HepG2 (cell line): Measurements from ENCODE around the gene NCOA5. TPM values are rescaled to one million over a fixed set of nuclear protein-coding genes. Genes with fewer than 3 reads are reported as not detected.

Experiments used
- ATAC-seq: fragments of 200-7000 bp; cut with Tn5 transposase; 3 replicates; pipeline ENCODE4 v1.9.1; 2020; ENCODE audit warnings: mild to moderate bottlenecking, moderate library complexity
- BruUV-seq: library from RNA; stranded (reverse); fragments of 400-500 nt; replicated peaks from 2 replicates; lab custom pipeline; 2021; lab: Mats Ljungman, UMichigan
- CTCF ChIA-PET: fragments of 300-600 bp; formaldehyde crosslinking; extraction: SDS; loops from one replicate; lab custom pipeline; 2021; ENCODE audit warnings: low total read pairs, inconsistent platforms, low intra/inter-chr PET ratio; lab: Yijun Ruan, JAX
- POLR2A ChIA-PET: fragments of 350-600 bp; sonication (Branson Sonifier 250); formaldehyde crosslinking; loops from one replicate; lab custom pipeline; 2020; ENCODE audit warnings: antibody characterized with exemption, inconsistent platforms; lab: Yijun Ruan, JAX
- DNase-seq: peaks from one replicate; pipeline ENCODE4 v3.0.0-alpha.2; 2015; ENCODE audit warnings: low spot score
- FAIRE-seq: peaks from 3 replicates; lab custom pipeline; 2011; peaks lifted over from hg19 to GRCh38; lab: Jason Lieb, UNC
- H2AFZ ChIP-seq: one replicate; pipeline ENCODE4 v1.6.1; 2011; ENCODE audit warnings: low read length, inconsistent platforms
- H3K27ac ChIP-seq: fragments of 300-600 bp; 3 replicates; pipeline ENCODE4 v1.8.0; 2011; ENCODE audit warnings: mixed run types, mild to moderate bottlenecking, mixed read lengths, low read length, inconsistent platforms; ENCODE audit not compliant: insufficient read depth; ENCODE audit errors: extremely low read length
- H3K27me3 ChIP-seq, 2 experiments: fragments of 200-600 bp in 1 of 2; 2 replicates in 1 of 2; 3 replicates in 1 of 2; pipeline versions ENCODE4 v1.6.0 to v1.8.0; 2011; ENCODE audit warnings: low read length in 2 of 2, mild to moderate bottlenecking in 2 of 2, moderate library complexity in 2 of 2, inconsistent platforms in 1 of 2; ENCODE audit not compliant: insufficient read depth in 2 of 2, control insufficient read depth in 1 of 2
- H3K36me3 ChIP-seq, 2 experiments: fragments of 200-600 bp in 1 of 2; replicated peaks in 1 of 2; 2 replicates in 1 of 2; 3 replicates in 1 of 2; pipeline versions ENCODE4 v1.5.1 to v1.8.0; 2011; ENCODE audit warnings: low read length in 2 of 2, inconsistent platforms in 1 of 2; ENCODE audit not compliant: insufficient read depth in 2 of 2, control insufficient read depth in 1 of 2
- H3K4me1 ChIP-seq: 2 replicates; pipeline ENCODE4 v1.5.1; 2012; ENCODE audit warnings: low read length, inconsistent platforms; ENCODE audit not compliant: insufficient read depth
- H3K4me2 ChIP-seq: 2 replicates; pipeline ENCODE4 v1.6.0; 2011; ENCODE audit warnings: low read depth, low read length, inconsistent platforms
- H3K4me3 ChIP-seq, 3 experiments: fragments of 200-600 bp in 1 of 3; sonication (generic), shearing (Covaris generic) in 1 of 3; replicated peaks in 1 of 3; 2 replicates each; pipeline ENCODE4 v1.5.1; 2011 to 2016; ENCODE audit warnings: low read length in 3 of 3, inconsistent platforms in 2 of 3, low read depth in 2 of 3, mild to moderate bottlenecking in 2 of 3, control low read depth in 1 of 3, mixed read lengths in 1 of 3; ENCODE audit not compliant: insufficient read depth in 1 of 3
- H3K79me2 ChIP-seq: one replicate; pipeline ENCODE4 v1.6.1; 2011; ENCODE audit warnings: low read length, inconsistent platforms; ENCODE audit not compliant: insufficient read depth
- H3K9ac ChIP-seq: 2 replicates; pipeline ENCODE4 v1.6.0; 2011; ENCODE audit warnings: mild to moderate bottlenecking, low read depth, low read length, inconsistent platforms; ENCODE audit not compliant: insufficient read depth
- H3K9me3 ChIP-seq: 2 replicates; pipeline ENCODE4 v1.5.1; 2012; ENCODE audit warnings: mild to moderate bottlenecking, low read length
- H4K20me1 ChIP-seq: 2 replicates; pipeline ENCODE4 v1.6.0; 2011; ENCODE audit warnings: inconsistent platforms, mild to moderate bottlenecking, low read length, moderate library complexity; ENCODE audit not compliant: insufficient read depth
- KDM4B ChIP-seq: sonication (generic); formaldehyde crosslinking; IDR thresholded peaks from 2 replicates; pipeline ENCODE4 v1.4.0; 2020; ENCODE audit warnings: missing genetic modification reagents
- SIN3B ChIP-seq: fragments of 150-350 bp; IDR thresholded peaks from 2 replicates; pipeline ENCODE4 v1.6.1; 2014; ENCODE audit warnings: low read length
- SRSF4 ChIP-seq: fragments of 200-400 bp; formaldehyde crosslinking; IDR thresholded peaks from one replicate; pipeline ENCODE4 v1.6.1; 2018; ENCODE audit warnings: mild to moderate bottlenecking, low read depth, low read length, moderate library complexity; ENCODE audit not compliant: poor library complexity, severe bottlenecking
- YY1 ChIP-seq: IDR thresholded peaks from 2 replicates; pipeline ENCODE4 v1.6.1; 2011; ENCODE audit warnings: low read length, low read depth, moderate library complexity, mild to moderate bottlenecking; ENCODE audit not compliant: insufficient read depth, insufficient replicate concordance
- ZNF180 ChIP-seq: sonication (generic); formaldehyde crosslinking; IDR thresholded peaks from 2 replicates; pipeline ENCODE4 v1.4.0; 2020; ENCODE audit warnings: low read depth, missing genetic modification reagents, borderline replicate concordance
- ZNF468 ChIP-seq: sonication (generic); formaldehyde crosslinking; IDR thresholded peaks from 2 replicates; pipeline ENCODE4 v1.8.0; 2022; ENCODE audit warnings: mild to moderate bottlenecking, moderate library complexity, missing genetic modification reagents
- ZNF484 ChIP-seq: sonication (generic); formaldehyde crosslinking; IDR thresholded peaks from 2 replicates; pipeline ENCODE4 v1.5.1; 2020; ENCODE audit warnings: mild to moderate bottlenecking, low read depth, missing genetic modification reagents, borderline replicate concordance
- ZNF570 ChIP-seq: sonication (generic); formaldehyde crosslinking; IDR thresholded peaks from 2 replicates; pipeline ENCODE4 v1.4.0; 2020; ENCODE audit warnings: mild to moderate bottlenecking, missing genetic modification reagents, borderline replicate concordance
- ZNF589 ChIP-seq: sonication (generic); formaldehyde crosslinking; conservative IDR thresholded peaks from 2 replicates; pipeline ENCODE4 v1.8.0; 2022; ENCODE audit warnings: mild to moderate bottlenecking, moderate library complexity, missing genetic modification reagents
- ZNF816 ChIP-seq: sonication (generic); formaldehyde crosslinking; IDR thresholded peaks from 2 replicates; pipeline ENCODE4 v1.8.0; 2022; ENCODE audit warnings: missing genetic modification reagents, mild to moderate bottlenecking, borderline replicate concordance
- WGBS: methylation state at CpG from one replicate; pipeline ENCODE4 v1.1.6; 2017; ENCODE audit warnings: low lambda C conversion rate; 5-methylcytosine and 5-hydroxymethylcytosine counted together
- in situ Hi-C: cut with HindIII; loops from 2 replicates; pipeline ENCODE4 v1.10.0; 2017; ENCODE audit warnings: low pct_unique_long_range_greater_than_20kb; ENCODE audit not compliant: extremely low pct_ligation_motif_present
- intact Hi-C: fragments of 100-400 bp; cut with micrococcal nuclease; formaldehyde crosslinking; loops from one replicate; pipeline ENCODE4 v1.10.0; 2022; ENCODE audit not compliant: unreplicated experiment
- polyA plus RNA-seq, 8 experiments: library from polyadenylated mRNA; depleted of rRNA in 3 of 8; stranded (reverse) in 7 of 8; unstranded in 1 of 8; fragments of >200 nt; fragmentation: Illumina TruSeq in 4 of 8; extraction: Trizol in 4 of 8; gene quantifications; 2 replicates each; pipeline versions ENCODE4 v1.2.1 to v1.2.3, GENCODE V29; 2011 to 2016; ENCODE audit warnings: low read depth in 4 of 8, missing spikeins in 1 of 8, mixed read lengths in 1 of 8; ENCODE audit not compliant: insufficient read depth in 1 of 8
- total RNA-seq, 5 experiments: library from RNA; depleted of rRNA; stranded (reverse); fragments of >200 nt; fragmentation: Illumina TruSeq; extraction: Trizol; gene quantifications; 2 replicates each; pipeline ENCODE4 v1.2.3, GENCODE V29; 2016; ENCODE audit warnings: low read depth in 1 of 5
- TF ChIP-seq, protein P1 (sequence below): sonication (generic); formaldehyde crosslinking; IDR thresholded peaks from 2 replicates; pipeline ENCODE4 v1.5.1; 2020; ENCODE audit warnings: mild to moderate bottlenecking, missing genetic modification reagents, borderline replicate concordance
- TF ChIP-seq, protein P2 (sequence below): sonication (generic); formaldehyde crosslinking; IDR thresholded peaks from 2 replicates; pipeline ENCODE4 v1.8.0; 2022; ENCODE audit warnings: missing genetic modification reagents, mild to moderate bottlenecking, inconsistent platforms, borderline replicate concordance
- TF ChIP-seq, protein P3 (sequence below): sonication (generic); formaldehyde crosslinking; IDR thresholded peaks from 2 replicates; pipeline ENCODE4 v1.4.0; 2020; ENCODE audit warnings: missing genetic modification reagents, borderline replicate concordance

The NCOA5 gene
- total and polyA plus RNA-seq, 2 of the 13 experiments (the other 11 are each of a cell fraction or from before 2014, with no cell fraction given), result 16.5 to 28.4 TPM

DNA sequence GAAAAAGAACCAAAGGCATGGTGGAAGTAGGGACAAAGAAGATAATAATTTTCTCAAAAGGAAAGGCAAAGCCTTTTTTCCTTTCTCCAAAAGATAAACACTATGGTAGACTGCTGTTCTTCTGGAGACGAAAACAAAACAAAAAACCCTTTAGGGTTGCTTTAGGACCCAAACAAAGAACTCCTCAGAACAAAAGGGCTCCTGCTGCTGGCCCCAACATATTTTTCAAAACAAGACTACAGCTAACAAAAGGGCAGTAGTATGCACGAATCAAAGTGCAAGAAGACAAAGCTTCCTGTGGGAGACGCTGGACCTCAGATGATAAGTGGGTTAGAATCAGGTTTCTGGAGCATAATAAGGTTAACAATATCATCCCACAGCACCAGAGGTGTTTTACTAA, 15.8 kb downstream of the NCOA5 start:
- Histone ChIP-seq H3K9me3 (no peaks in the 10 kb centered on the region), H4K20me1 (no peaks in the 10 kb centered on the region), H2AFZ (no peak overlapping the region), H3K27me3 (no peaks in the 10 kb centered on the region), H3K79me2 (peaks cover 15% of the 10 kb centered on the region), H3K9ac (no peak overlapping the region), H3K4me2 (no peak overlapping the region), H3K4me3 (no peak overlapping the region), H3K36me3 (peaks cover 17 to 65% of the 10 kb centered on the region in 2 experiments), H3K27ac (no peak overlapping the region), H3K4me1 (no peaks in the 10 kb centered on the region)
- DNase-seq, result no peak
- ChIA-PET POLR2A (no interaction called here), CTCF (no interaction called here)
- no peak for FAIRE-seq
- 90% methylated on average over 3 of the region's 3 CpGs for WGBS
- no TSS peak for BruUV-seq
- in situ Hi-C loops (no loop called here), intact Hi-C loops (no loop called here)
- ATAC-seq, result no peak
- TF ChIP-seq ZNF589, result no peak
- no peak for TF ChIP-seq ZNF816 (CRISPR knock-in tag)
- TF ChIP-seq, protein P1, sequence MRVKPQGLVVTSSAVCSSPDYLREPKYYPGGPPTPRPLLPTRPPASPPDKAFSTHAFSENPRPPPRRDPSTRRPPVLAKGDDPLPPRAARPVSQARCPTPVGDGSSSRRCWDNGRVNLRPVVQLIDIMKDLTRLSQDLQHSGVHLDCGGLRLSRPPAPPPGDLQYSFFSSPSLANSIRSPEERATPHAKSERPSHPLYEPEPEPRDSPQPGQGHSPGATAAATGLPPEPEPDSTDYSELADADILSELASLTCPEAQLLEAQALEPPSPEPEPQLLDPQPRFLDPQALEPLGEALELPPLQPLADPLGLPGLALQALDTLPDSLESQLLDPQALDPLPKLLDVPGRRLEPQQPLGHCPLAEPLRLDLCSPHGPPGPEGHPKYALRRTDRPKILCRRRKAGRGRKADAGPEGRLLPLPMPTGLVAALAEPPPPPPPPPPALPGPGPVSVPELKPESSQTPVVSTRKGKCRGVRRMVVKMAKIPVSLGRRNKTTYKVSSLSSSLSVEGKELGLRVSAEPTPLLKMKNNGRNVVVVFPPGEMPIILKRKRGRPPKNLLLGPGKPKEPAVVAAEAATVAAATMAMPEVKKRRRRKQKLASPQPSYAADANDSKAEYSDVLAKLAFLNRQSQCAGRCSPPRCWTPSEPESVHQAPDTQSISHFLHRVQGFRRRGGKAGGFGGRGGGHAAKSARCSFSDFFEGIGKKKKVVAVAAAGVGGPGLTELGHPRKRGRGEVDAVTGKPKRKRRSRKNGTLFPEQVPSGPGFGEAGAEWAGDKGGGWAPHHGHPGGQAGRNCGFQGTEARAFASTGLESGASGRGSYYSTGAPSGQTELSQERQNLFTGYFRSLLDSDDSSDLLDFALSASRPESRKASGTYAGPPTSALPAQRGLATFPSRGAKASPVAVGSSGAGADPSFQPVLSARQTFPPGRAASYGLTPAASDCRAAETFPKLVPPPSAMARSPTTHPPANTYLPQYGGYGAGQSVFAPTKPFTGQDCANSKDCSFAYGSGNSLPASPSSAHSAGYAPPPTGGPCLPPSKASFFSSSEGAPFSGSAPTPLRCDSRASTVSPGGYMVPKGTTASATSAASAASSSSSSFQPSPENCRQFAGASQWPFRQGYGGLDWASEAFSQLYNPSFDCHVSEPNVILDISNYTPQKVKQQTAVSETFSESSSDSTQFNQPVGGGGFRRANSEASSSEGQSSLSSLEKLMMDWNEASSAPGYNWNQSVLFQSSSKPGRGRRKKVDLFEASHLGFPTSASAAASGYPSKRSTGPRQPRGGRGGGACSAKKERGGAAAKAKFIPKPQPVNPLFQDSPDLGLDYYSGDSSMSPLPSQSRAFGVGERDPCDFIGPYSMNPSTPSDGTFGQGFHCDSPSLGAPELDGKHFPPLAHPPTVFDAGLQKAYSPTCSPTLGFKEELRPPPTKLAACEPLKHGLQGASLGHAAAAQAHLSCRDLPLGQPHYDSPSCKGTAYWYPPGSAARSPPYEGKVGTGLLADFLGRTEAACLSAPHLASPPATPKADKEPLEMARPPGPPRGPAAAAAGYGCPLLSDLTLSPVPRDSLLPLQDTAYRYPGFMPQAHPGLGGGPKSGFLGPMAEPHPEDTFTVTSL, result no peak
- TF ChIP-seq ZNF468 (CRISPR knock-in tag), result no peak
- TF ChIP-seq, protein P2, sequence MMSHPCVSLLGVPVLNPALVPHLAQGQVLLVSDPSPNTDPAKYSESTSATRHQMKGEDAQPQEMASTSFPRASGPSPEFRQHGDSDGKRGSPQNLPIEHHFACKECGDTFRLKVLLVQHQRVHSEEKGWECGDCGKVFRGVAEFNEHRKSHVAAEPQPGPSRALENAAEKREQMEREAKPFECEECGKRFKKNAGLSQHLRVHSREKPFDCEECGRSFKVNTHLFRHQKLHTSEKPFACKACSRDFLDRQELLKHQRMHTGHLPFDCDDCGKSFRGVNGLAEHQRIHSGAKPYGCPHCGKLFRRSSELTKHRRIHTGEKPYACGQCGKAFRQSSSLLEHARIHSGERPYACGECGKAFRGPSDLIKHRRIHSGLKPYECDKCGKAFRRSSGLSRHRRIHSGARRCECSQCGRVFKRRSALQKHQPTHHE (CRISPR knock-in tag), result no peak
- TF ChIP-seq ZNF484 (CRISPR knock-in tag), result no peak
- no peak for TF ChIP-seq SIN3B
- TF ChIP-seq KDM4B, result no peak
- TF ChIP-seq SRSF4, result no peak
- TF ChIP-seq, protein P3, sequence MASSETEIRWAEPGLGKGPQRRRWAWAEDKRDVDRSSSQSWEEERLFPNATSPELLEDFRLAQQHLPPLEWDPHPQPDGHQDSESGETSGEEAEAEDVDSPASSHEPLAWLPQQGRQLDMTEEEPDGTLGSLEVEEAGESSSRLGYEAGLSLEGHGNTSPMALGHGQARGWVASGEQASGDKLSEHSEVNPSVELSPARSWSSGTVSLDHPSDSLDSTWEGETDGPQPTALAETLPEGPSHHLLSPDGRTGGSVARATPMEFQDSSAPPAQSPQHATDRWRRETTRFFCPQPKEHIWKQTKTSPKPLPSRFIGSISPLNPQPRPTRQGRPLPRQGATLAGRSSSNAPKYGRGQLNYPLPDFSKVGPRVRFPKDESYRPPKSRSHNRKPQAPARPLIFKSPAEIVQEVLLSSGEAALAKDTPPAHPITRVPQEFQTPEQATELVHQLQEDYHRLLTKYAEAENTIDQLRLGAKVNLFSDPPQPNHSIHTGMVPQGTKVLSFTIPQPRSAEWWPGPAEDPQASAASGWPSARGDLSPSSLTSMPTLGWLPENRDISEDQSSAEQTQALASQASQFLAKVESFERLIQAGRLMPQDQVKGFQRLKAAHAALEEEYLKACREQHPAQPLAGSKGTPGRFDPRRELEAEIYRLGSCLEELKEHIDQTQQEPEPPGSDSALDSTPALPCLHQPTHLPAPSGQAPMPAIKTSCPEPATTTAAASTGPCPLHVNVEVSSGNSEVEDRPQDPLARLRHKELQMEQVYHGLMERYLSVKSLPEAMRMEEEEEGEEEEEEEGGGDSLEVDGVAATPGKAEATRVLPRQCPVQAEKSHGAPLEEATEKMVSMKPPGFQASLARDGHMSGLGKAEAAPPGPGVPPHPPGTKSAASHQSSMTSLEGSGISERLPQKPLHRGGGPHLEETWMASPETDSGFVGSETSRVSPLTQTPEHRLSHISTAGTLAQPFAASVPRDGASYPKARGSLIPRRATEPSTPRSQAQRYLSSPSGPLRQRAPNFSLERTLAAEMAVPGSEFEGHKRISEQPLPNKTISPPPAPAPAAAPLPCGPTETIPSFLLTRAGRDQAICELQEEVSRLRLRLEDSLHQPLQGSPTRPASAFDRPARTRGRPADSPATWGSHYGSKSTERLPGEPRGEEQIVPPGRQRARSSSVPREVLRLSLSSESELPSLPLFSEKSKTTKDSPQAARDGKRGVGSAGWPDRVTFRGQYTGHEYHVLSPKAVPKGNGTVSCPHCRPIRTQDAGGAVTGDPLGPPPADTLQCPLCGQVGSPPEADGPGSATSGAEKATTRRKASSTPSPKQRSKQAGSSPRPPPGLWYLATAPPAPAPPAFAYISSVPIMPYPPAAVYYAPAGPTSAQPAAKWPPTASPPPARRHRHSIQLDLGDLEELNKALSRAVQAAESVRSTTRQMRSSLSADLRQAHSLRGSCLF (CRISPR knock-in tag), result no peak
- no peak for TF ChIP-seq ZNF570
- TF ChIP-seq YY1, result no peak
- no peak for TF ChIP-seq ZNF180 (CRISPR knock-in tag)
